ENCODE data around the gene ADAMTS17. TPM values are rescaled to one million over a fixed set of nuclear protein-coding genes. Genes with fewer than 3 reads are reported as not detected.

Gene ADAMTS17
- total RNA-seq, 1 donor from 2014 or later = 1.5 TPM

DNA sequence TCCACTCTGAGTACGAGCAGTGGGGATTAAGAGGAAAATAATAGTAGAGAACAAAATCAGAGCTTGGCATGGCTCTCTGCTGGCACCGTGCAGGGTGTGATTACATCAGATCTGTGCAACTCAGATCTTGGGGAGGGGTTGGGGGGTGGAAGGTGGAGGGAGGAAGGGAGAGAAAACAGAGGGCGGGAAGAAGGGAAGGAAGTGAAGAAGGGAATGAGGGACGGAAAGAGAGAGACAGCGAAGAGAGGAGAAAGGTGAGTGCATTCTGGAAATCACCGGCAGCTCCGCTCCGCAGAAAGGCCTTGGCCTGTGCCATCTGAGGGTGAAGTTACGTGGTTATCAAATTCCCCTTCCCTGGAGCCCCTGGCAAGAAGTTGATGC lies 31.0 kb upstream of the ADAMTS17 start:
- DNase-seq (ENCODE audit: low spot score) = no peak
- Mint-ChIP-seq H3K4me3 (no peak overlapping the region), H3K27ac (no peak overlapping the region), H3K9me3 (peaks cover 23% of the 10 kb centered on the region), H3K27me3 (ENCODE audit: insufficient read depth, low read depth) (peaks cover 29% of the 10 kb centered on the region), H3K4me1 (peaks cover 3% of the 10 kb centered on the region), H3K36me3 (peaks cover 1% of the 10 kb centered on the region)
- Histone ChIP-seq H3K27me3 (peaks cover 37% of the 10 kb centered on the region), H3K9ac (no peak overlapping the region), H3K79me2 (ENCODE audit: low read depth) (no peaks in the 10 kb centered on the region), H3F3A (ENCODE audit: low read depth) (no peaks in the 10 kb centered on the region), H3K4me2 (peak overlapping the region; percentile 78), H3K36me3 (no peaks in the 10 kb centered on the region), H3K4me1 (no peaks in the 10 kb centered on the region), H3K9me3 (ENCODE audit: low read depth) (no peaks in the 10 kb centered on the region), H4K20me1 (ENCODE audit: low read depth) (no peaks in the 10 kb centered on the region), H2AFZ (replicated peaks) (peak overlapping the region; percentile 97), H3K27ac (no peak overlapping the region), H3K4me3 (peak overlapping the region; percentile 55)
- TF ChIP-seq EZH2phosphoT487 (IDR thresholded peaks at IDR 0.05) (no peak), EZH2 (IDR thresholded peaks at IDR 0.05) (no peak)
- TF ChIP-seq, protein P1, sequence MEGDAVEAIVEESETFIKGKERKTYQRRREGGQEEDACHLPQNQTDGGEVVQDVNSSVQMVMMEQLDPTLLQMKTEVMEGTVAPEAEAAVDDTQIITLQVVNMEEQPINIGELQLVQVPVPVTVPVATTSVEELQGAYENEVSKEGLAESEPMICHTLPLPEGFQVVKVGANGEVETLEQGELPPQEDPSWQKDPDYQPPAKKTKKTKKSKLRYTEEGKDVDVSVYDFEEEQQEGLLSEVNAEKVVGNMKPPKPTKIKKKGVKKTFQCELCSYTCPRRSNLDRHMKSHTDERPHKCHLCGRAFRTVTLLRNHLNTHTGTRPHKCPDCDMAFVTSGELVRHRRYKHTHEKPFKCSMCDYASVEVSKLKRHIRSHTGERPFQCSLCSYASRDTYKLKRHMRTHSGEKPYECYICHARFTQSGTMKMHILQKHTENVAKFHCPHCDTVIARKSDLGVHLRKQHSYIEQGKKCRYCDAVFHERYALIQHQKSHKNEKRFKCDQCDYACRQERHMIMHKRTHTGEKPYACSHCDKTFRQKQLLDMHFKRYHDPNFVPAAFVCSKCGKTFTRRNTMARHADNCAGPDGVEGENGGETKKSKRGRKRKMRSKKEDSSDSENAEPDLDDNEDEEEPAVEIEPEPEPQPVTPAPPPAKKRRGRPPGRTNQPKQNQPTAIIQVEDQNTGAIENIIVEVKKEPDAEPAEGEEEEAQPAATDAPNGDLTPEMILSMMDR (IDR thresholded peaks at IDR 0.05) = no peak

DNA sequence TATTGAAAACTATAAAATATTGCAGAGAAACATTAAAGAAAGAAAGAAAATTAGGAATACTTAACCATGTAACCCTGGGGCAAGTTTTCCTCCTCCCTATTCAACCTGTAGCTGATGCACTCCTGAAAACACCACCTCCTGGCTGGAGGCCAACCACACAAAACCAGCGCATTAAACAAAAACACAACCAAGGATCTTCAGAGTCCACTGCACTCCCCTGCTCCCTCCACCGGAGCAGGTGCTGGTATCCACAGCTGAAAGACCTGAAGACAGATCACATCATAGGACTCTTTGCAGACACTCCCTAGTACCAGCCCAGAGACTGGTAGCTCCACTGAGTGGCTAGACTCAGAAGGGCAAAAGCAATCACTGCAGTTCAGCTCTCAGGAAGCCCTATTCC lies 13.6 kb upstream of the ADAMTS17 start:
- Mint-ChIP-seq H3K4me1 (no peaks in the 10 kb centered on the region), H3K36me3 (no peaks in the 10 kb centered on the region), H3K27ac (no peak overlapping the region), H3K9me3 (peaks cover 11% of the 10 kb centered on the region), H3K4me3 (no peak overlapping the region), H3K27me3 (ENCODE audit: insufficient read depth, low read depth) (peaks cover 5% of the 10 kb centered on the region)
- Histone ChIP-seq H3K27me3 (peaks cover 8% of the 10 kb centered on the region), H2AFZ (replicated peaks) (no peak overlapping the region), H3K27ac (no peak overlapping the region), H3K79me2 (ENCODE audit: low read depth) (no peaks in the 10 kb centered on the region), H3K4me2 (no peak overlapping the region), H4K20me1 (ENCODE audit: low read depth) (no peaks in the 10 kb centered on the region), H3F3A (ENCODE audit: low read depth) (no peaks in the 10 kb centered on the region), H3K4me3 (no peak overlapping the region), H3K4me1 (no peaks in the 10 kb centered on the region), H3K36me3 (no peaks in the 10 kb centered on the region), H3K9ac (no peak overlapping the region), H3K9me3 (ENCODE audit: low read depth) (no peaks in the 10 kb centered on the region)
- DNase-seq (ENCODE audit: low spot score) = no peak
- TF ChIP-seq EZH2 (IDR thresholded peaks at IDR 0.05) (no peak), EZH2phosphoT487 (IDR thresholded peaks at IDR 0.05) (no peak)
- TF ChIP-seq, protein P1 (IDR thresholded peaks at IDR 0.05) = no peak

DNA sequence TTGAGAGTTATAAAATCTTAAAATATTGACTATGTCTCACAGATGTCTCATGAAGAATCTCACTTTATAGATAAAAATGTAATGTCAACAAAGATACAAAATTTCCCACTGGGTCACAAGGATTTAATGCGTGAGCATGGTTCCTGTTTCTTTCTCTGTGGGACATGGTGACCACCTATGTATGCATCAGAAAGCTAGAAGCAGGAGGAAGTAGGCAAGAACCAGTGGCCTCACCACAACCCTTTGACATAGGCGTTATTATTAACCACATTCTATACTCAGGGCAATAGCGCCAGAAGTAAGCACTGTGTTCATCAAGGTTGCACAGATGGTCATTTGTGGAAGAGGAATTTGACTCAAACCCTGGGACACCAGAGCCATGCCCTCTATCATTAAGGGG lies 11.7 kb upstream of the ADAMTS17 start:
- Mint-ChIP-seq H3K9me3 (peaks cover 6% of the 10 kb centered on the region), H3K4me1 (no peaks in the 10 kb centered on the region), H3K36me3 (no peaks in the 10 kb centered on the region), H3K27ac (no peak overlapping the region), H3K4me3 (no peak overlapping the region), H3K27me3 (ENCODE audit: insufficient read depth, low read depth) (peaks cover 2% of the 10 kb centered on the region)
- Histone ChIP-seq H3K4me2 (no peak overlapping the region), H3K36me3 (no peaks in the 10 kb centered on the region), H3K27ac (no peak overlapping the region), H3K9me3 (ENCODE audit: low read depth) (no peaks in the 10 kb centered on the region), H4K20me1 (ENCODE audit: low read depth) (no peaks in the 10 kb centered on the region), H3F3A (ENCODE audit: low read depth) (no peaks in the 10 kb centered on the region), H3K9ac (no peak overlapping the region), H3K4me1 (no peaks in the 10 kb centered on the region), H3K27me3 (peaks cover 13% of the 10 kb centered on the region), H3K79me2 (ENCODE audit: low read depth) (no peaks in the 10 kb centered on the region), H2AFZ (replicated peaks) (no peak overlapping the region), H3K4me3 (no peak overlapping the region)
- no peak for DNase-seq (ENCODE audit: low spot score)
- TF ChIP-seq EZH2phosphoT487 (IDR thresholded peaks at IDR 0.05) = no peak
- TF ChIP-seq, protein P1 (IDR thresholded peaks at IDR 0.05) = no peak
- no peak for TF ChIP-seq EZH2 (IDR thresholded peaks at IDR 0.05)

Data from neural progenitor cell (in vitro differentiated cells).